ENCODE data around the gene SIGLEC9. TPM values are rescaled to one million over a fixed set of nuclear protein-coding genes. Genes with fewer than 3 reads are reported as not detected.

SIGLEC9 gene
- total RNA-seq, 4 donors from 2014 or later: 5.5 to 34.7 (median 11.3) TPM

GRCh38 chr19:51159656-51160055 lies 35.0 kb downstream of the SIGLEC9 start:
- no peak for TF ChIP-seq CTCF (IDR thresholded peaks at IDR 0.05; ENCODE audit: low read depth)

GRCh38 chr19:51161266-51161665 lies 36.6 kb downstream of the SIGLEC9 start:
- TF ChIP-seq CTCF (IDR thresholded peaks at IDR 0.05; ENCODE audit: low read depth): no peak

- TF ChIP-seq CTCF (IDR thresholded peaks at IDR 0.05; ENCODE audit: low read depth): no peak
Measured at GRCh38 chr19:51161867-51162496, 37.3 kb downstream of the SIGLEC9 start.

GRCh38 chr19:51163257-51163656 lies 38.6 kb downstream of the SIGLEC9 start:
- no peak for TF ChIP-seq CTCF (IDR thresholded peaks at IDR 0.05; ENCODE audit: low read depth)

GRCh38 chr19:51164215-51164614 lies 39.5 kb downstream of the SIGLEC9 start:
- no peak for TF ChIP-seq CTCF (IDR thresholded peaks at IDR 0.05; ENCODE audit: low read depth)

GRCh38 chr19:51166846-51167490 lies 42.3 kb downstream of the SIGLEC9 start:
- TF ChIP-seq CTCF (IDR thresholded peaks at IDR 0.05; ENCODE audit: low read depth): no peak

- TF ChIP-seq CTCF (IDR thresholded peaks at IDR 0.05; ENCODE audit: low read depth): no peak
Measured at GRCh38 chr19:51168564-51169282, 44.0 kb downstream of the SIGLEC9 start.
